HG02588 (cell line): ENCODE data around the gene CUEDC2.

Experiments
- ATAC-seq: cut with Tn5 transposase; IDR thresholded peaks from one replicate; pipeline ENCODE4 v1.9.1; 2021; ENCODE audit warnings: mild to moderate bottlenecking, moderate library complexity; ENCODE audit not compliant: unreplicated experiment

Gene CUEDC2

GRCh38 chr10:102398172-102399020, 34.0 kb downstream of the CUEDC2 start:
- no peak for ATAC-seq

GRCh38 chr10:102397222-102398171, 34.9 kb downstream of the CUEDC2 start:
- ATAC-seq: no peak

DNA sequence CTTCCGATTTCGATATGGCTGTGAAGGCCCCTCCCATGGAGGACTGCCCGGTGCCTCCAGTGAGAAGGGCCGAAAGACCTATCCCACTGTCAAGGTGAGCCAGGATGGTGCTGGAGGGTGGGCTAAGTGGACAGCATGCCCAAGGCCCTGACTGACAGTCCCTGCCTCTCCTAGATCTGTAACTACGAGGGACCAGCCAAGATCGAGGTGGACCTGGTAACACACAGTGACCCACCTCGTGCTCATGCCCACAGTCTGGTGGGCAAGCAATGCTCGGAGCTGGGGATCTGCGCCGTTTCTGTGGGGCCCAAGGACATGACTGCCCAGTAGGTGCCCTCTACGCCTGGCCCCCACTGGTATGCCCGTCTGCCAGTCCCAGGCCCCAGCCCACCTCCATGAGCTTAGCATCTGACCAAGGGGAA, 35.6 kb downstream of the CUEDC2 start:
- no peak for ATAC-seq

GRCh38 chr10:102396317-102396650, 36.1 kb downstream of the CUEDC2 start:
- no peak for ATAC-seq

GRCh38 chr10:102395400-102396316, 36.7 kb downstream of the CUEDC2 start, which contains the start of gene NFKB2:
TSS of gene NFKB2 (plus strand) at chr10:102395705. CDS start at chr10:102395960, 255 bp downstream.
- peak; percentile 25 for ATAC-seq

DNA sequence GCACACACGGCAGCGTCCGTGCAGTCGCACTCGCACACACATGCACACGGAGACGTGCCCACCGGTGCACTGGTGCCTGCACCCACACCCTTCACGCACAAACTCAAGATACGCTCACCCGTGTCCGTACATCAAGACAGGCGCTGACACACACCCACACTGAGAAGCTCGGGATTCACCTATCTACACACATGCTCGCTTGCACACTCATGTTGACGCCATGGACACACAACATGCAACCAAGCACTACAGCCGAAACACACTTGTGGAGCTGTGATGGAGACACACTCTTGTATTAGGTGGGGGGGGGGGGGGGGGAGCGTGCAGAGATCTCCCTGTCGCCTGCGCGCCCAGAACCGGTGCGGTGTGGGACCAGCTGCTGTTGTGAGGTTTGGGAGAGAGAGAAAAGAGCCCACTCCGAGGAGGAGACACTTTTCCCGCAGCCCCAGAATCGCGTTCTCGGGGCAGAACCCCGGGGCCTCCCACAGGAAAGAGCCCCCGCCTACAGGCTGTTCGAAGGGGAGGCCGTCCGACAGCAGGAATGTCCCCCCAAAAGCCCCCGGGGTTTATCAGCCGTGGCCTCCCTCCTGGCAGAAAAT, 37.5 kb downstream of the CUEDC2 start:
- ATAC-seq: peak; percentile 1

DNA sequence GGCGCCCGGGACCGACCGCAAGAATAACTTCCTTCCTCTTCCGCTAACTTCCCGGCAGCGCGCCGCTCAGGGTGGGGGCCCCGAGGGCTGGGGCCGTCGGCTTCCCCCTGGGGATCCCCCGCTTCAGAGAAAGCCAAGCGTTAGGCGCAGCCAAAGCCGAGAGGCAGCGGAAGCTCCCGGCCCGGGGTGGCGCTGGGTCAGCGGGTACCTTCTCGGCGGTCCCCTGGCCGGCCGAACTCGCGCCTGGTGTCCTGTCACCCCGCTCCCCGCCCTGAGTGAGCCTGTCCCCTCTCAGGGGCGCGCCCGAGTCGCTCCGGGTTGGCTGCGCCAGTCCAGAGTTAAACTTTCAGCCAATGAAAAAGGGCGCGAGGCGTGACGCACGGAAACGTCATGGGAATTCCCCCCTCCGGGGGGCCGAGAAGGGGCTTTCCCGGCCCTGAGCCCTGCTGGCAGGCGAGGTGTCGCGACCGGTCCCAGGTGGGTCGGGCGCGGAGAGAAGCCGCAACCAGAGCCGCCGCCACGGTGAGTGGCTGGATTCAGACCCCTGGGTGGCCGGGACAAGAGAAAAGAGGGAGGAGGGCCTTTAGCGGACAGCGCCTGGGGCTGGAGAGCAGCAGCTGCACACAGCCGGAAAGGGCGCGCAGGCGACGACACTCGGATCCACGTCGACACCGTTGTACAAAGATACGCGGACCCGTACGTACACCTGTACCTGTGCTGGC, 38.1 kb downstream of the CUEDC2 start:
- ATAC-seq: peak; percentile 72

GRCh38 chr10:102393411-102394078, 38.8 kb downstream of the CUEDC2 start:
- ATAC-seq: no peak

- no peak for ATAC-seq
Observed at GRCh38 chr10:102392306-102392705, 40.1 kb downstream of the CUEDC2 start.

- no peak for ATAC-seq
Observed at GRCh38 chr10:102389894-102390293, 42.5 kb downstream of the CUEDC2 start.

GRCh38 chr10:102384606-102385429, 47.6 kb downstream of the CUEDC2 start:
- no peak for ATAC-seq

DNA sequence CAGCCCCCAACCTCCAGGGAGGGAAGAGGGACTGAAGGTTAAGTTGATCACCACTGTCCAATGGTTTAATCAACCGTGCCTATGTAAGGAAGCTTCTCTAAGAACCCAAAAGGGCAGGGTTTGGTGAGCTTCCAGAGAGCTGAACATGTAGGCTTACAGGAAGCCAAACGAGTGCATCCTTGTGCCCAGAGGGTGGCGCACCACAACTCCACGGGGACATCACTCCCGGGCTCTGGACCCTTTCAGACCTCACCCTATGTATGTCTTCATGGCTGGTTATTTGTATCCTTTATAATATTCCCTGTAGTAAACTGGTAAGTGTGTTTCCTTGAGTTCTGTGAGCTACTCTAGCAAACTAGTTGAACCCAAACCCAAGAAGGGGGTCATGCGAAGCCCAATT, 48.3 kb downstream of the CUEDC2 start:
- ATAC-seq: no peak

DNA sequence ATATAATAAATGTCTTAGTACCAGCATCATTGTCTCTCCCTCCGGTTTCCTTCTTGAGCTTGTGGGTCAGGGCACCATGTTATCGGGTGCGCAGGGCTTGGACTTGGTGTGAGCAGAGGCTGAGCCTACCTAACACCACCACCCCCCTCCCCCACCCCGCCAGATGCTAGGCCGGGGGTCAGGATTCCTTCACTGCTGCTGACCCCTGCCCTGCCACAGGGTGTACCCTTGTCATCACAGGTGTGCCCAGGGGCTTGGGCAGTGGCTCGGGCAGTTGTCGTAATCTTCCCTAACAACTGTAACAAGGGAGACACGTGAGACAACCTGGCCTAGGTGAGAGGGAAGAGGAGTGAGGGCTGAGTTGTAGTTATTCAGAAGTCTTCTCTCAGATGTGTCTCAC, 49.5 kb downstream of the CUEDC2 start:
- ATAC-seq: no peak

- no peak for ATAC-seq
Observed at GRCh38 chr10:102381983-102382382, 50.4 kb downstream of the CUEDC2 start.

GRCh38 chr10:102379383-102379782, 53.0 kb downstream of the CUEDC2 start:
- ATAC-seq: no peak

- ATAC-seq: no peak
Observed at GRCh38 chr10:102376901-102377300, 55.5 kb downstream of the CUEDC2 start.

DNA sequence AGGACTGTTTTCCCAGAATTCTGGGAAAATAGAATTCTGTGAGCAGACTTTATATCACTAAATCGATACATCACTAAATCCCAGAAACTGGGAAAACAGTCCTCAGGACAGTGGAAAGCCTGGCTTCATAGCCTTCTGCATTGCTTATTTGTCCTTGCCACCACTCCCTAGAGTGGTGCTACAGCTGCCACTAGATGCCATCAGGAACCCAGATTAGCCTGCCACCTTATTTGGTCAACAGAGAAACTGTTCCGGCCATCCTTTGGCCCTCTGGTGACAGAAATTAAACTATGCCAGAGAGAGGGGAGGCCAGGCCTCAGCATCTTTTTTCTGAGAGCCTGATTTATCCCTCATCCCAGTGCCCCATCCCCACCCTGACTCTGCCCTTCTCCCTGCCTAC, 56.5 kb downstream of the CUEDC2 start:
- no peak for ATAC-seq

DNA sequence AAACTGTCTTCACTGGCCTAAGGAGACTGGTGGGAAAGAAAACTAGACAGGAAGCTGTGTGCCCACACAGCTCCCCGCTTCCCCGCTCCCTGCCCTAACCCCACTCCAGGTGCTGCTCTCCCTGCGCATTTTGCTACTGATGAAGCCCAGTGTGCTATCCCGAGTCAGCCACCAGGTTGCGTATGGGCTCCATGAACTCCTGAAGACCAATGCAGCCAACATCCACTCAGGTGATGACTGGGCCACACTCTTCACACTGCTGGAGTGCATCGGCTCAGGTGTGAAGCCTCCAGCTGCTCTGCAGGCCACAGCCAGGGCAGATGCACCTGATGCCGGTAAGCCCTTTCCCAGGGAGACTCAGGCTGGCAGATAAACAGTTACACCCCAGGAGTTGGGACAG, 57.1 kb downstream of the CUEDC2 start:
- no peak for ATAC-seq
